Endodermal cell (in vitro differentiated cells): Measurements from ENCODE around the gene NFAM1. TPM values are rescaled to one million over a fixed set of nuclear protein-coding genes. Genes with fewer than 3 reads are reported as not detected.

Source experiments
- DNase-seq: peaks from one replicate; pipeline ENCODE4 v3.0.0-alpha.2; 2017
- H3K27ac ChIP-seq: 2 replicates; pipeline ENCODE4 v1.5.1; 2013; ENCODE audit warnings: mild to moderate bottlenecking, low read depth, low read length, moderate library complexity
- H3K27me3 ChIP-seq: 2 replicates; pipeline ENCODE4 v1.6.1; 2013; ENCODE audit warnings: mild to moderate bottlenecking, low read length, moderate library complexity; ENCODE audit not compliant: insufficient read depth, control insufficient read depth, poor library complexity, severe bottlenecking
- H3K36me3 ChIP-seq: 2 replicates; pipeline ENCODE4 v1.7.0; 2013; ENCODE audit warnings: mild to moderate bottlenecking, low read length, moderate library complexity; ENCODE audit not compliant: control insufficient read depth, insufficient read depth
- H3K4me1 ChIP-seq: one replicate; pipeline ENCODE4 v1.7.0; 2013; ENCODE audit warnings: low read length; ENCODE audit not compliant: control insufficient read depth, insufficient read depth
- H3K4me3 ChIP-seq: 2 replicates; pipeline ENCODE4 v1.5.1; 2013; ENCODE audit warnings: mild to moderate bottlenecking, low read length, moderate library complexity
- H3K9ac ChIP-seq: 2 replicates; pipeline ENCODE4 v1.6.1; 2013; ENCODE audit warnings: mild to moderate bottlenecking, low read length, moderate library complexity; ENCODE audit not compliant: poor library complexity, severe bottlenecking; ENCODE audit errors: extremely low read depth
- H3K9me3 ChIP-seq: 2 replicates; pipeline ENCODE4 v1.6.1; 2013; ENCODE audit warnings: mild to moderate bottlenecking, low read length, moderate library complexity; ENCODE audit not compliant: control insufficient read depth
- H3K27ac Mint-ChIP-seq: 2 replicates; pipeline ENCODE4 v1.8.0; 2020; ENCODE audit warnings: mixed read lengths
- H3K27me3 Mint-ChIP-seq: 2 replicates; pipeline ENCODE4 v1.8.0; 2021; ENCODE audit warnings: mild to moderate bottlenecking, mixed read lengths; ENCODE audit not compliant: insufficient read depth
- H3K36me3 Mint-ChIP-seq: 2 replicates; pipeline ENCODE4 v1.8.0; 2020; ENCODE audit warnings: low read depth, mixed read lengths
- H3K4me1 Mint-ChIP-seq: 2 replicates; pipeline ENCODE4 v1.8.0; 2020; ENCODE audit warnings: mixed read lengths
- H3K4me3 Mint-ChIP-seq: 2 replicates; pipeline ENCODE4 v1.8.0; 2020; ENCODE audit warnings: mild to moderate bottlenecking, moderate library complexity, mixed read lengths
- H3K9me3 Mint-ChIP-seq: 2 replicates; pipeline ENCODE4 v1.8.0; 2020; ENCODE audit warnings: mild to moderate bottlenecking, mixed read lengths
- WGBS, 2 experiments: methylation state at CpG; one replicate each; pipeline versions ENCODE4 v1.1.5 to v1.1.7; 2013; ENCODE audit warnings: missing lambda C conversion rate in 2 of 2, mixed read lengths in 1 of 2; ENCODE audit not compliant: insufficient coverage in 1 of 2, insufficient read length in 1 of 2; 5-methylcytosine and 5-hydroxymethylcytosine counted together
- total RNA-seq, 2 donors: library from RNA; stranded (reverse); fragmentation: NEBNext Ultra II Directional in 1 of 2; extraction: Animal tissue kit (Norgen Biotek cat#: 25700) in 1 of 2; gene quantifications; 2 replicates in 1 of 2; 3 replicates in 1 of 2; pipeline ENCODE4 v1.2.1, GENCODE V29; 2021
- TF ChIP-seq, protein P1 (sequence below): fragments of 200-600 bp; sonication (generic); conservative IDR thresholded peaks from 2 replicates; pipeline ENCODE4 v1.5.0; 2021; ENCODE audit warnings: antibody characterized with exemption, mild to moderate bottlenecking

The NFAM1 gene
- total RNA-seq, 2 donors from 2014 or later, result 0.92 to 1.1 TPM

DNA sequence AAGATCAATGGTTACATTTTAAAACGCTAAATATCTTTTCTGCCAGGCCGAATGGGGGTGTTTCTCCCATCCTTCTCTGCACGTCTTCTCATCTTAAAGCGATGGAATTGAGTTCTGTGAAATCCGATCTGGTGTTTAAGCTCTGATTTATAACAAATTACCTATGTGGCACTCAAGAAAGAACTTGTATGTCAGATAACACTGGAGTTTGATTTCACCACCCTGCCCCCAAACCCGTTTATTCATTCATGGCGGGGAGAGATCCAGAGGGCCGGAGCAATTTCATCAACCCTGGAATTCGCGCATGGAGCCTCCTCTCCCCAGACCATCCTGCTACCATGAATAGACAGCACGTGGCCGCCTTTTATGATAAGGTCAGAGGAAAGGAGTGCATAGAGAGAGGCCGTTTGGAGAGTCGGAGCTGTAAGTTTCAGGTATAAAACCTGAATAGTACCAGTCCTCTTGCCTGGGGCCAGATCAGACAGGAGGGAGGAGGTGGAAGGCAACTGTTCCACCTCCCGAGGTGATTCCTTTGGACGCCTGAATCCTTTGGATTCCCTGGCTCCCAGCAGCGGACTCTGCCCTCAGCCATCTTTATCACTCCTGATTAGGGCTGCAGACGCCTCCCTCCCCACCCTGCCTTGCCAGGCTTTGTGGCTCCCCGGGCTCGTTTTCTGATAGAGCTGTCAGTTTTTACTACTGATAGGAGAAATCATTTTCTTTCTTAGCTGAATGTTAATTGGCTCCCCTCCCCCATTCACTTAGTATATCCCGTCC, 27.3 kb upstream of the NFAM1 start:
- WGBS, 2 experiments, result 62 to 72% methylated on average over 17 to 20 of the region's 21 CpGs
- H3K36me3 Mint-ChIP-seq, result no peaks in the 10 kb centered on the region
- peaks cover 21% of the 10 kb centered on the region for H3K4me1 ChIP-seq
- no peak overlapping the region for H3K4me3 ChIP-seq
- H3K4me1 Mint-ChIP-seq, result peaks cover 25% of the 10 kb centered on the region
- TF ChIP-seq, protein P1, sequence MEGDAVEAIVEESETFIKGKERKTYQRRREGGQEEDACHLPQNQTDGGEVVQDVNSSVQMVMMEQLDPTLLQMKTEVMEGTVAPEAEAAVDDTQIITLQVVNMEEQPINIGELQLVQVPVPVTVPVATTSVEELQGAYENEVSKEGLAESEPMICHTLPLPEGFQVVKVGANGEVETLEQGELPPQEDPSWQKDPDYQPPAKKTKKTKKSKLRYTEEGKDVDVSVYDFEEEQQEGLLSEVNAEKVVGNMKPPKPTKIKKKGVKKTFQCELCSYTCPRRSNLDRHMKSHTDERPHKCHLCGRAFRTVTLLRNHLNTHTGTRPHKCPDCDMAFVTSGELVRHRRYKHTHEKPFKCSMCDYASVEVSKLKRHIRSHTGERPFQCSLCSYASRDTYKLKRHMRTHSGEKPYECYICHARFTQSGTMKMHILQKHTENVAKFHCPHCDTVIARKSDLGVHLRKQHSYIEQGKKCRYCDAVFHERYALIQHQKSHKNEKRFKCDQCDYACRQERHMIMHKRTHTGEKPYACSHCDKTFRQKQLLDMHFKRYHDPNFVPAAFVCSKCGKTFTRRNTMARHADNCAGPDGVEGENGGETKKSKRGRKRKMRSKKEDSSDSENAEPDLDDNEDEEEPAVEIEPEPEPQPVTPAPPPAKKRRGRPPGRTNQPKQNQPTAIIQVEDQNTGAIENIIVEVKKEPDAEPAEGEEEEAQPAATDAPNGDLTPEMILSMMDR, result no peak
- H3K9ac ChIP-seq, result no peak overlapping the region
- H3K4me3 Mint-ChIP-seq, result no peak overlapping the region
- H3K9me3 ChIP-seq, result no peaks in the 10 kb centered on the region
- H3K27ac Mint-ChIP-seq, result no peak overlapping the region
- no peaks in the 10 kb centered on the region for H3K36me3 ChIP-seq
- no peak overlapping the region for H3K27ac ChIP-seq
- peak; percentile 67 for DNase-seq
- H3K27me3 Mint-ChIP-seq, result peaks cover 10% of the 10 kb centered on the region
- H3K9me3 Mint-ChIP-seq, result peaks cover 6% of the 10 kb centered on the region
- no peaks in the 10 kb centered on the region for H3K27me3 ChIP-seq

DNA sequence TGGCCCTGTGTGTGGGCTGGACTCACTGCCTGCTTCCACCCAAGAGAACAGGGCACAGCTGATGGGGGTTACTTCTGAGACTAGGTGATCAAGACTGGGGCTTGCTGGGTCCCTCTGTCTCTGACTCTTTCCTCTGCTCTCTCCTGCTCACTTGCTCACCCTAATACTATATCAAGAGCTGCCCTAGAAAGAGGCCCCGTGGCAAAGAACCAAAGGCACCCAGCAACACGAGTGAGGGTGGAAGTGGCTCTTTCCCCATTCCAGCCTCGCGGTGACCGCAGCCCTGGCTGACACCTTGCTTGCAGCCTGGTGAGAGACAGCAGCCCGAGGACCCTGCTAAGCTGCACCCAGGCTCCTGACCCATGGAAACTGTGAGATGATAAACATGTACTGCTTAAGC, 20.7 kb upstream of the NFAM1 start:
- Histone ChIP-seq H3K27me3 (no peaks in the 10 kb centered on the region), H3K9me3 (no peaks in the 10 kb centered on the region), H3K36me3 (no peaks in the 10 kb centered on the region), H3K4me1 (no peaks in the 10 kb centered on the region), H3K27ac (no peak overlapping the region), H3K4me3 (no peak overlapping the region), H3K9ac (no peak overlapping the region)
- no peak for DNase-seq
- Mint-ChIP-seq H3K9me3 (peaks cover 3% of the 10 kb centered on the region), H3K27me3 (peaks cover 7% of the 10 kb centered on the region), H3K4me3 (no peak overlapping the region), H3K27ac (no peak overlapping the region), H3K4me1 (no peaks in the 10 kb centered on the region), H3K36me3 (no peaks in the 10 kb centered on the region)
- TF ChIP-seq, protein P1, result no peak
- 80 to 91% methylated on average over 4 to 6 of the region's 6 CpGs for WGBS, 2 experiments

DNA sequence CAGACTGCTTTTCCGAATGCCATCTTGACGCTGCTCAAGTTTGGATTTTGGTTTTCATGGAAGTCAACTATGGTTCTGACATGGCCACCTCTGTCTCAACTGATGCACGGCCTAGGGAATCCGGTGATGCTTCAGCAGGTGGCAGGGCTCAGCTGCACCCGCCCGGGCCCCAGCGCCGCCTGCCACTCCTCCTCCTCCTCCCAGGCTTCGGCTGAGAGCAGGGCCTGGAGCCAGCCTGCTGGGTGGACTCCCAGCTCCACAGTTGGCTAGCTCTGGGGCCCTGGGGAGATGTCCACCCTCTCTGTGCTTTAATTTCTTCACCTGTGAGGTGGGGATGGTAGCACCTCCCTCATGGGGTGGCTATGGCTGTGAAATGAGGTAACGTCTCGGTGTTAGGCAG, 20.3 kb upstream of the NFAM1 start:
- WGBS, 2 experiments, result 91 to 93% methylated on average over 7 to 11 of the region's 11 CpGs
- Mint-ChIP-seq H3K27me3 (peaks cover 5% of the 10 kb centered on the region), H3K9me3 (peaks cover 3% of the 10 kb centered on the region), H3K4me1 (no peaks in the 10 kb centered on the region), H3K27ac (no peak overlapping the region), H3K4me3 (no peak overlapping the region), H3K36me3 (no peaks in the 10 kb centered on the region)
- H3K4me1 ChIP-seq, result no peaks in the 10 kb centered on the region
- H3K9ac ChIP-seq, result no peak overlapping the region
- H3K36me3 ChIP-seq, result no peaks in the 10 kb centered on the region
- H3K27me3 ChIP-seq, result no peaks in the 10 kb centered on the region
- DNase-seq, result no peak
- TF ChIP-seq, protein P1, result no peak
- H3K27ac ChIP-seq, result no peak overlapping the region
- no peaks in the 10 kb centered on the region for H3K9me3 ChIP-seq
- H3K4me3 ChIP-seq, result no peak overlapping the region
